AG09319 (cell line): ENCODE data around the gene GDPD5.

Experiments used
- DNase-seq: peaks from one replicate; pipeline ENCODE4 v3.0.0-alpha.2; 2010; ENCODE audit warnings: low read depth; ENCODE audit errors: extremely low read depth
- CTCF ChIP-seq: IDR thresholded peaks from 2 replicates; pipeline ENCODE4 v1.5.1; 2011; ENCODE audit warnings: low read depth, mild to moderate bottlenecking, inconsistent platforms, low read length, moderate library complexity

GDPD5 gene

GRCh38 chr11:75398906-75399305 lies 126.8 kb downstream of the GDPD5 start:
- TF ChIP-seq CTCF, result no peak
- no peak for DNase-seq

DNA sequence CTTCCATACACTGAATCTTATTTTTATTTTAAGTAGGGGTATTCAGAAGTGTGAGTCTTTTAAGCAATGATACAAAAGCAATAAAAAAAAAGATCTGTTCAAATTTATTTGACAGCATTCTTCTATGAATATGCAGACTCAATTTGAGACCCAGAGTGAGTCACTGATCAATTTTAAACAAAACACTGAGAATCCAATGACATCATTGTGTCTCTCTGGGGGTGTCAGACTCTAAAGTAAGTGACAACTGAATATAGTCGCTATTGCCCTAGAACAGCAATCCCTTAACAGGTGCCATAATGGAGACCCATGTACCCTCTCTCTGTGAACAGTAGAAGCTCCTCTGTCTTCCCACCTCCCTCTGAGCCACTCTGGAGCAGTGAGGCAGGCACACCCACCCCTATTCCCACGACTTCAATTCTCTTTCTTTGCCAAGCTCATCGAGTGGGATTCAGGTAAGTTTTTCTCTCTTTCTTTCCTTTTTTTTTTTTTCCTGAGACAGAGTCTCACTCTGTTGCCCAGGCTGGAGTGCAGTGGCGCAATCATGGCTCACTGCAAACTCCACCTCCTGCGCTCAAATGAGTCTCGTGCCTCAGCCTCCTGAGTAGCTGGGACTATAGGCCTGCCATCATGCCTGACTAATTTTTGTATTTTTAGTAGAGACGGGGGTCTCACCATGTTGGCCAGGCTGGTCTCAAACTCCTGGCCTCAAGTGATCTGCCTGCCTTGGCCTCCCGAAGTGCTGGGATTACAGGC lies 131.5 kb downstream of the GDPD5 start:
- DNase-seq, result no peak
- TF ChIP-seq CTCF, result no peak

DNA sequence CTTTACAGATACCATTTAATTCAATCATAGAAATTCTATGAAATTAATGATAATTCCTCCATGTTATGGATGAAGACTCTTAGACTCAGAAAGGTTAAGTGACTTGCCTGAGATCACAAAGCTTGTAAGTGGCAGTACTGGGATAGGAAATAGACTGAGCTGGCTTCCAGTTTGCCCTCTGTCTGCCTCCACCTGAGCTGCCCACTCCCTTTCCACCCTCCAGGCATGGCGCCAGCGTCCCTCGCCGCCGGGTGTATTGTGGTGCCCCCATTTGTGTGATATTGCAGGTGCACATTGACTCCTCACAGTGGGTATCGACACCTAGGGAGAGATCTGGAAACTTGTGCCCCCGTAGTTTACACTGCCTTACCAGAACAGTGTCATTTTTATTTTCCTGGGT lies 135.8 kb downstream of the GDPD5 start:
- DNase-seq, result no peak
- no peak for TF ChIP-seq CTCF

DNA sequence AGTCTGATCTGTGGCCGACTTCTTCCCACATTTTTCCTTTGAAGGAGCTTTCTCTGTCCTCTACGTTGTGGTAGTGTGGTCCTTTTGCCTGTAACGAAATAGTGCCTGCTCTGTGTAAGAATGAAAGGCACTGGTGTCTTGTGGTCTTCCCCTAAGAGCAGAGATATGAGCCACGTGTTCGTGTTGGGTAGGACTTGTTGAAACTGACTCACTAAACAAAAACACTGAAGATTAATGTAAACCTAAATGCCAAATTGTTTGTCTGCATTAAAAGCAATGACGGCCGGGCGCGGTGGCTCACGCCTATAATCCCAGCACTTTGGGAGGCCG lies 136.5 kb downstream of the GDPD5 start:
- no peak for DNase-seq
- no peak for TF ChIP-seq CTCF

GRCh38 chr11:75388386-75389275 lies 137.1 kb downstream of the GDPD5 start:
- peak; percentile 81 for TF ChIP-seq CTCF
- peak; percentile 39 for DNase-seq

- DNase-seq, result no peak
- TF ChIP-seq CTCF, result no peak
Observed at GRCh38 chr11:75387736-75388294, 137.9 kb downstream of the GDPD5 start.
